ENCODE data around the gene PTS. TPM values are rescaled to one million over a fixed set of nuclear protein-coding genes. Genes with fewer than 3 reads are reported as not detected.

PTS gene
- total and polyA plus RNA-seq, 8 donors = 7.0 to 41.5 (median 12.4) TPM

DNA sequence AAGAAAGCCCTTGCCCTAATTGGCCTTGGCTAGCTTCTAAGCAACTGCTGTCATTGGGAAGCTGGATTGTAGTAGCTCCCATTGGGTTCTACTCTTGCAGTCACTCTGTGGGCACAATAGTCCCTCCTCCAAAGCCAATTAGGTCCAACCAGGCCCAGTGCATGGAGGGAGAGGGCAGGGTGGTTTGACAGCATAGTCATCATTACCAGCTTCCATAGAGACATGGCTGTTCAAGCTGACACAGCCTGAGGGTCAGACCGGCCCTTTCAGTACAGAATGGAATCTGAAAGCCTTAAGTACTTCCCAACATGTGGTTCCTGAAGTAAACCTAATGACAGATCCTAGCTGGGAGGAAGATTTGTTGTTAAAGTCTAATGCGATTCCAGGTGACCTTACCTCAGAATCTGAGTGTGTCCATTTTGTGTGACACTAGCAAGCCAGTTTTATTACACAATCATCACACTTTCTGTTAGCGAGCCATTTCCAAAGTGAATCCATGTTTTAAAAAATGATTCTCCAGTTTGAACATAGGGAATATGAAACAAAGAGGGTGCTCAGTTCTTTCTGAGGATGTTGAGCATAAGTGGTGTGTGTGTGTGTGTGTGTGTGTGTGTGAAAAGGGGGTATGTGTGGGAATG lies 27.5 kb downstream of the PTS start:
- no peak for FAIRE-seq
- no peak for DNase-seq
- Histone ChIP-seq H3K4me1 (no peaks in the 10 kb centered on the region), H3K4me3 (no peak overlapping the region), H3K27ac (no peak overlapping the region), H3K36me3 (no peaks in the 10 kb centered on the region), H3K9me3 (no peaks in the 10 kb centered on the region), H3K27me3 (no peaks in the 10 kb centered on the region)
- TF ChIP-seq, protein P1, sequence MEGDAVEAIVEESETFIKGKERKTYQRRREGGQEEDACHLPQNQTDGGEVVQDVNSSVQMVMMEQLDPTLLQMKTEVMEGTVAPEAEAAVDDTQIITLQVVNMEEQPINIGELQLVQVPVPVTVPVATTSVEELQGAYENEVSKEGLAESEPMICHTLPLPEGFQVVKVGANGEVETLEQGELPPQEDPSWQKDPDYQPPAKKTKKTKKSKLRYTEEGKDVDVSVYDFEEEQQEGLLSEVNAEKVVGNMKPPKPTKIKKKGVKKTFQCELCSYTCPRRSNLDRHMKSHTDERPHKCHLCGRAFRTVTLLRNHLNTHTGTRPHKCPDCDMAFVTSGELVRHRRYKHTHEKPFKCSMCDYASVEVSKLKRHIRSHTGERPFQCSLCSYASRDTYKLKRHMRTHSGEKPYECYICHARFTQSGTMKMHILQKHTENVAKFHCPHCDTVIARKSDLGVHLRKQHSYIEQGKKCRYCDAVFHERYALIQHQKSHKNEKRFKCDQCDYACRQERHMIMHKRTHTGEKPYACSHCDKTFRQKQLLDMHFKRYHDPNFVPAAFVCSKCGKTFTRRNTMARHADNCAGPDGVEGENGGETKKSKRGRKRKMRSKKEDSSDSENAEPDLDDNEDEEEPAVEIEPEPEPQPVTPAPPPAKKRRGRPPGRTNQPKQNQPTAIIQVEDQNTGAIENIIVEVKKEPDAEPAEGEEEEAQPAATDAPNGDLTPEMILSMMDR (IDR thresholded peaks at IDR 0.05) = no peak
- ATAC-seq = no peak
- intact Hi-C loops (cut with DNase I) = no loop called here
- WGBS, 2 donors = 91 to 93% methylated on average over 3 of the region's 3 CpGs

DNA sequence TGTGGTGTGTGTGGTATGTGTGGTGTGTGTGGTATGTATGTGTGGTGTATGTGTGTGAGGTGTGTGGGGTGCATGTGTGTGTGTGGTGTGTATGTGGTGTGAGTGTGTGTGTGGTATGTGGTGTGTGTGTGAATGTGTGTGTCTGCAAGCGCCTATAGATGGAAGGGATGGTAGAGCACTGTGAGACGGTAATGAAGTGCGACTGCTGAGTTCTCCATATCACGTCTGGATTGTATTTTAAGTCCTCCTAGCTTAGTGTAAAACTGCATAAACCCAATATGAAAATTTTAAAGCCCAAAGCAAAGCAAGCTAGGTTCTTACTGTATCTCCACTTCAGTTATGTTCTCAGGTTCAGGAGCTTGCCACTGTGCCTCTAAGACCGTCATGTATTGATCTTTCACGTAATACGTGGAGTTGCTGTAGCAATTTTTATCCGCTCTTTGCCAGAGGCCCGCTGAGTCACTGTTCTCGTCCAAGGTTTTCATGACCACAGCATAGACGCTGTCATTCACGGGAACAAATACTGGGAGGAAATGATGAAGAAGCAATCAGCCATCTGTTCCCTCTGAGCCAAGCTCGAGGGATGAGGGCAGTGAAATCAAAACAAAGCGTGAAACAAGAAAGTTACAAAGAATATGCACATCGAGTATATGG lies 29.0 kb downstream of the PTS start:
- H3K4me3 ChIP-seq = no peak overlapping the region
- H3K27ac ChIP-seq = no peak overlapping the region
- 55 to 59% methylated on average over 15 of the region's 15 CpGs for whole genome bisulfite sequencing, 2 donors
- intact Hi-C loops (cut with DNase I) = no loop called here
- H3K9me3 ChIP-seq = no peaks in the 10 kb centered on the region
- H3K27me3 ChIP-seq = no peaks in the 10 kb centered on the region
- peak in 3 of 4 donors; percentile 49 to 85 (median 75) for ATAC-seq
- H3K4me1 ChIP-seq = no peaks in the 10 kb centered on the region
- TF ChIP-seq, protein P1 (IDR thresholded peaks at IDR 0.05) = no peak
- peak in 1 of 6 donors; percentile 18 for DNase-seq
- no peak for FAIRE-seq
- H3K36me3 ChIP-seq = no peaks in the 10 kb centered on the region

DNA sequence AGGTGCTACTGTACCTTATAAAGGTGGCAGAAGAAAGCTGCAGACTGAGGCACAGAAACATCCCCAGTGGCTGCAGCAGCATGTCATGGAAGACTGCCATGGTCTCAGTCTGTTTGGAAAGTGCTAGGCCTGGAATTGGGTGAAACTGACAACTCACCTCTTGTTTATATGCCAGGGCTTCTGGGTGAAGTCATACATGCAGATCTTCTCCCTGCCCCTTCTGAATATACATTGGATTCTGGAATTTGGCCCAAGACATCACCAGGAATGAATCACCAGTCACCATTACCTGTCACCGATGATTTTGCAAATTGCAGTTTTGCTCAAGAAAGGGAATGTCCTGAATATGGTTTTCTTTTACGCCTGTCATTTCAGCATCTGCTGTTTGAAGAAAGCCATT lies 34.3 kb downstream of the PTS start, which contains the start of gene PLET1:
TSS of gene PLET1 (minus strand) at position 371 of the 400 bp plus-strand sequence. CDS start at position 100, 271 bp downstream.
- no peak for DNase-seq
- no peak for ATAC-seq
- Histone ChIP-seq H3K4me3 (no peak within 1 kb of the TSS), H3K27me3 (no peaks in the 10 kb centered on the region), H3K9me3 (no peaks in the 10 kb centered on the region), H3K4me1 (no peaks in the 10 kb centered on the region), H3K36me3 (no peaks in the 10 kb centered on the region), H3K27ac (no peak within 1 kb of the TSS)
- WGBS, 2 donors = 91 to 99% methylated on average over 2 of the region's 2 CpGs
- FAIRE-seq = no peak
- TF ChIP-seq, protein P1 (IDR thresholded peaks at IDR 0.05) = no peak
- intact Hi-C loops (cut with DNase I) = no loop called here

DNA sequence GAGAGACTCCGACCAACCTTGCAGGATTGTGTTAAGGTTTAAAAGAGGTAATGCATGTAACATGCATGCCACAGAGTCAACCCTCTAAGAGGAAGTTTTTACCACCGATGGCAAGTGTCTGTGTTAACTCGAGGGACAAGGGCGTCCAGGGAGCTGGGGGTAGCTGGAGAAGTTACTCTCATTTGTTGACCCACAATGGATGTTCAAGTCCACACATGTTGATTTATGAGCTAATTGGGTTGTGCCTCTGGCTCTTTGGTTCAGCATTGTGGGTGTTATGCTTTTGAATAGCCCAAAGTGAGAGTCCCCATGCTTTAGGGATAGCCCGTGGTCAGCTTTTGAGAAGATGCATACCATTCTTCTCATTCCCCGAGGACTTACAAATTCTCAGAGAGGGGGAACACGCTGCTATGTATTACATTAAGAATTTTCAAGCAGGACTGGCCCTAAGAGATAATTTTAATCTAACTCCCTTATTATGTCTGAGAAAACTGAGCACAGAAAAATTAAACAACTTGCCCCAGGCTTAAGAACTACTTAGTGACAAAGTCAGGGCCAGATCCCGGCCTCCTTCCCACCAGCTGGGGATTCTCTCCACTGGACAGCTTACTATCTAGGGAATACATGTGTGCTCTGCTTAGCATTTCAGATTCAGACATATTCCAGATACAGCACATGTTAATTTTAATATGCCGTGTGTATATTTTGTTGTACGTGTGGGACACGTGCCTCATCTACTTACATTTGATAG lies 39.6 kb downstream of the PTS start:
- H3K27ac ChIP-seq = no peak overlapping the region
- FAIRE-seq = no peak
- H3K9me3 ChIP-seq = no peaks in the 10 kb centered on the region
- 82 to 90% methylated on average over 11 of the region's 11 CpGs for WGBS, 2 donors
- no peaks in the 10 kb centered on the region for H3K27me3 ChIP-seq
- ATAC-seq = peak in 1 of 4 donors; percentile 40
- no peak for DNase-seq
- TF ChIP-seq, protein P1 (IDR thresholded peaks at IDR 0.05) = no peak
- intact Hi-C loops (cut with DNase I) = no loop called here
- no peaks in the 10 kb centered on the region for H3K4me1 ChIP-seq
- H3K4me3 ChIP-seq = no peak overlapping the region
- no peaks in the 10 kb centered on the region for H3K36me3 ChIP-seq

Measured in pancreas (tissue), 10 donors.